ENCODE results near the gene DOCK6. TPM values are rescaled to one million over a fixed set of nuclear protein-coding genes. Genes with fewer than 3 reads are reported as not detected.

DOCK6 gene
- total and polyA plus RNA-seq, 2 of the 13 experiments (the other 11 are each of a cell fraction or from before 2014, with no cell fraction given), result 5.4 to 38.1 TPM

DNA sequence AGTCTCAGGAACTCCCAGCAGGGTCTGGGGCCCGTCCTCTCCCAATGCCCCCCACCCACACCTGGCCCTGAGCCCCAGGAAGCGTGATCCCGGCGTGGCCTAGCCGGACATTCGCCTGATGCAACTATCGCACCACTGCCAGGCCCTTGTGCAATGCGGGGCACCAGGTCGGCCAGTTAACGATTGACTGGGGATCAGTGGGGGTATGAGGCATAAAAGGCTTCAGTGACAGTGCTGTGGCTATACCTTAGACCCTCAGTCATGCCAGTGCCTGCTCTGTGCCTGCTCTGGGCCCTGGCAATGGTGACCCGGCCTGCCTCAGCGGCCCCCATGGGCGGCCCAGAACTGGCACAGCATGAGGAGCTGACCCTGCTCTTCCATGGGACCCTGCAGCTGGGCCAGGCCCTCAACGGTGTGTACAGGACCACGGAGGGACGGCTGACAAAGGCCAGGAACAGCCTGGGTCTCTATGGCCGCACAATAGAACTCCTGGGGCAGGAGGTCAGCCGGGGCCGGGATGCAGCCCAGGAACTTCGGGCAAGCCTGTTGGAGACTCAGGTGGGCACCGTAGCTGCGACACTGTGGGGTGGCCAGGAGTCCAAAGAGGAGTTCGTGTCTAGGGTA, 22.8 kb downstream of the DOCK6 start, which contains the start of gene ANGPTL8 (continued):
- TF ChIP-seq, protein P1, sequence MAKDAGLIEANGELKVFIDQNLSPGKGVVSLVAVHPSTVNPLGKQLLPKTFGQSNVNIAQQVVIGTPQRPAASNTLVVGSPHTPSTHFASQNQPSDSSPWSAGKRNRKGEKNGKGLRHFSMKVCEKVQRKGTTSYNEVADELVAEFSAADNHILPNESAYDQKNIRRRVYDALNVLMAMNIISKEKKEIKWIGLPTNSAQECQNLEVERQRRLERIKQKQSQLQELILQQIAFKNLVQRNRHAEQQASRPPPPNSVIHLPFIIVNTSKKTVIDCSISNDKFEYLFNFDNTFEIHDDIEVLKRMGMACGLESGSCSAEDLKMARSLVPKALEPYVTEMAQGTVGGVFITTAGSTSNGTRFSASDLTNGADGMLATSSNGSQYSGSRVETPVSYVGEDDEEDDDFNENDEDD (CRISPR knock-in tag; IDR thresholded peaks at IDR 0.05; ENCODE audit: borderline replicate concordance), result peak; percentile 76; the same call in 1 of the 2 replicates
- TF ChIP-seq CREM (IDR thresholded peaks at IDR 0.05) (peak; percentile 73; the same call in 1 of the 2 replicates), CREM (CRISPR knock-in tag; IDR thresholded peaks at IDR 0.05) (no peak), FOXO1 (CRISPR knock-in tag; IDR thresholded peaks at IDR 0.05) (peak; percentile 89), FOXA3 (CRISPR knock-in tag; IDR thresholded peaks at IDR 0.05) (peak; percentile 89), BRD4 (CRISPR knock-in tag; IDR thresholded peaks at IDR 0.05) (peak; percentile 94), MTF1 (CRISPR knock-in tag; IDR thresholded peaks at IDR 0.05) (peak; percentile 55; the same call in 1 of the 2 replicates), MAFG (CRISPR knock-in tag; IDR thresholded peaks at IDR 0.05) (no peak), KLF12 (CRISPR knock-in tag; IDR thresholded peaks at IDR 0.05; ENCODE audit: borderline replicate concordance) (no peak; the same call in none of the 2 replicates), SALL1 (CRISPR knock-in tag; IDR thresholded peaks at IDR 0.05) (peak; percentile 98), PITX1 (CRISPR knock-in tag; IDR thresholded peaks at IDR 0.05) (peak; percentile 98), TARDBP (CRISPR knock-in tag; IDR thresholded peaks at IDR 0.05) (peak; percentile 89), ZBTB21 (CRISPR knock-in tag; IDR thresholded peaks at IDR 0.05) (0 out of 2 replicates have a peak, but pooled peaks have one; percentile 38), ZNF232 (CRISPR knock-in tag; IDR thresholded peaks at IDR 0.05; ENCODE audit: borderline replicate concordance) (peak; percentile 33; the same call in 1 of the 2 replicates), HOXA5 (CRISPR knock-in tag; IDR thresholded peaks at IDR 0.05) (peak; percentile 96), TOE1 (CRISPR knock-in tag; IDR thresholded peaks at IDR 0.05) (peak; percentile 68; the same call in 1 of the 2 replicates), NR2F1 (CRISPR knock-in tag; IDR thresholded peaks at IDR 0.05) (peak; percentile 87 to 94), FOXP1 (IDR thresholded peaks at IDR 0.05) (no peak), FOXP1 (CRISPR knock-in tag; IDR thresholded peaks at IDR 0.05) (peak; percentile 74), ZC3H4 (CRISPR knock-in tag; IDR thresholded peaks at IDR 0.05; ENCODE audit: borderline replicate concordance) (no peak)
- TF ChIP-seq, protein P2, sequence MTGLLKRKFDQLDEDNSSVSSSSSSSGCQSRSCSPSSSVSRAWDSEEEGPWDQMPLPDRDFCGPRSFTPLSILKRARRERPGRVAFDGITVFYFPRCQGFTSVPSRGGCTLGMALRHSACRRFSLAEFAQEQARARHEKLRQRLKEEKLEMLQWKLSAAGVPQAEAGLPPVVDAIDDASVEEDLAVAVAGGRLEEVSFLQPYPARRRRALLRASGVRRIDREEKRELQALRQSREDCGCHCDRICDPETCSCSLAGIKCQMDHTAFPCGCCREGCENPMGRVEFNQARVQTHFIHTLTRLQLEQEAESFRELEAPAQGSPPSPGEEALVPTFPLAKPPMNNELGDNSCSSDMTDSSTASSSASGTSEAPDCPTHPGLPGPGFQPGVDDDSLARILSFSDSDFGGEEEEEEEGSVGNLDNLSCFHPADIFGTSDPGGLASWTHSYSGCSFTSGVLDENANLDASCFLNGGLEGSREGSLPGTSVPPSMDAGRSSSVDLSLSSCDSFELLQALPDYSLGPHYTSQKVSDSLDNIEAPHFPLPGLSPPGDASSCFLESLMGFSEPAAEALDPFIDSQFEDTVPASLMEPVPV (CRISPR knock-in tag; IDR thresholded peaks at IDR 0.05), result peak; percentile 41; the same call in 1 of the 2 replicates
- TF ChIP-seq, protein P3, sequence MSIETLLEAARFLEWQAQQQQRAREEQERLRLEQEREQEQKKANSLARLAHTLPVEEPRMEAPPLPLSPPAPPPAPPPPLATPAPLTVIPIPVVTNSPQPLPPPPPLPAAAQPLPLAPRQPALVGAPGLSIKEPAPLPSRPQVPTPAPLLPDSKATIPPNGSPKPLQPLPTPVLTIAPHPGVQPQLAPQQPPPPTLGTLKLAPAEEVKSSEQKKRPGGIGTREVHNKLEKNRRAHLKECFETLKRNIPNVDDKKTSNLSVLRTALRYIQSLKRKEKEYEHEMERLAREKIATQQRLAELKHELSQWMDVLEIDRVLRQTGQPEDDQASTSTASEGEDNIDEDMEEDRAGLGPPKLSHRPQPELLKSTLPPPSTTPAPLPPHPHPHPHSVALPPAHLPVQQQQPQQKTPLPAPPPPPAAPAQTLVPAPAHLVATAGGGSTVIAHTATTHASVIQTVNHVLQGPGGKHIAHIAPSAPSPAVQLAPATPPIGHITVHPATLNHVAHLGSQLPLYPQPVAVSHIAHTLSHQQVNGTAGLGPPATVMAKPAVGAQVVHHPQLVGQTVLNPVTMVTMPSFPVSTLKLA (IDR thresholded peaks at IDR 0.05), result peak; percentile 43
- TF ChIP-seq, protein P4, sequence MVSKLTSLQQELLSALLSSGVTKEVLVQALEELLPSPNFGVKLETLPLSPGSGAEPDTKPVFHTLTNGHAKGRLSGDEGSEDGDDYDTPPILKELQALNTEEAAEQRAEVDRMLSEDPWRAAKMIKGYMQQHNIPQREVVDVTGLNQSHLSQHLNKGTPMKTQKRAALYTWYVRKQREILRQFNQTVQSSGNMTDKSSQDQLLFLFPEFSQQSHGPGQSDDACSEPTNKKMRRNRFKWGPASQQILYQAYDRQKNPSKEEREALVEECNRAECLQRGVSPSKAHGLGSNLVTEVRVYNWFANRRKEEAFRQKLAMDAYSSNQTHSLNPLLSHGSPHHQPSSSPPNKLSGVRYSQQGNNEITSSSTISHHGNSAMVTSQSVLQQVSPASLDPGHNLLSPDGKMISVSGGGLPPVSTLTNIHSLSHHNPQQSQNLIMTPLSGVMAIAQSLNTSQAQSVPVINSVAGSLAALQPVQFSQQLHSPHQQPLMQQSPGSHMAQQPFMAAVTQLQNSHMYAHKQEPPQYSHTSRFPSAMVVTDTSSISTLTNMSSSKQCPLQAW (CRISPR knock-in tag; IDR thresholded peaks at IDR 0.05), result peak; percentile 99
- TF ChIP-seq, protein P5, sequence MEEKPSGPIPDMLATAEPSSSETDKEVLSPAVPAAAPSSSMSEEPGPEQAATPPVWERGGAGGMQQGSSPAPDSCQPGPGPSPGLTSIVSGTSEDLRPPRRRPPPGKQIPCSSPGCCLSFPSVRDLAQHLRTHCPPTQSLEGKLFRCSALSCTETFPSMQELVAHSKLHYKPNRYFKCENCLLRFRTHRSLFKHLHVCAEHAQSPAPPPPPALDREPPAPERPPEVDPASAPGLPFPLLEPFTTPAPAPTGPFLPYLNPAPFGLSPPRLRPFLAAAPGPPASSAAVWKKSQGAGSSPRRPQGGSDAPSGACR (CRISPR knock-in tag; IDR thresholded peaks at IDR 0.05), result peak; percentile 94
- TF ChIP-seq, protein P6, sequence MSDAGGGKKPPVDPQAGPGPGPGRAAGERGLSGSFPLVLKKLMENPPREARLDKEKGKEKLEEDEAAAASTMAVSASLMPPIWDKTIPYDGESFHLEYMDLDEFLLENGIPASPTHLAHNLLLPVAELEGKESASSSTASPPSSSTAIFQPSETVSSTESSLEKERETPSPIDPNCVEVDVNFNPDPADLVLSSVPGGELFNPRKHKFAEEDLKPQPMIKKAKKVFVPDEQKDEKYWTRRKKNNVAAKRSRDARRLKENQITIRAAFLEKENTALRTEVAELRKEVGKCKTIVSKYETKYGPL (CRISPR knock-in tag; IDR thresholded peaks at IDR 0.05), result no peak

Measured in HepG2 (cell line).